Stimulated activated CD8-positive, alpha-beta memory T cell treated with anti-CD3 and anti-CD28 coated beads, Interleukin-4, amount 100 ng/mL, for 48 hours (primary cell): Measurements from ENCODE around the gene FIGLA.
"Not testable (repeated sequence)": the region's sequence is repeated elsewhere in the genome, so short reads cannot be mapped to it uniquely, and the experiment has no call there.

ENCODE experiments used
- DNase-seq: peaks from one replicate; pipeline ENCODE4 v3.0.0-alpha.2; 2020

The FIGLA gene

GRCh38 chr2:70807102-70807827 lies 16.8 kb upstream of the FIGLA start:
- no peak for DNase-seq

- DNase-seq: no peak
Measured at GRCh38 chr2:70806620-70807019, 16.2 kb upstream of the FIGLA start.

GRCh38 chr2:70806013-70806412 lies 15.6 kb upstream of the FIGLA start:
- DNase-seq: no peak

GRCh38 chr2:70801607-70802263 lies 11.3 kb upstream of the FIGLA start:
- no peak for DNase-seq

- DNase-seq: no peak
Measured at GRCh38 chr2:70799706-70800105, 9.3 kb upstream of the FIGLA start.

- not testable (repeated sequence) for DNase-seq
Measured at GRCh38 chr2:70797996-70798395, 7.6 kb upstream of the FIGLA start.

GRCh38 chr2:70797506-70797905 lies 7.1 kb upstream of the FIGLA start:
- DNase-seq: no peak

- no peak for DNase-seq
Measured at GRCh38 chr2:70796262-70796661, 5.8 kb upstream of the FIGLA start.

GRCh38 chr2:70795164-70795995 lies 4.9 kb upstream of the FIGLA start:
- DNase-seq: no peak

GRCh38 chr2:70793450-70793849 lies 3.0 kb upstream of the FIGLA start:
- DNase-seq: no peak

- DNase-seq: peak; percentile 83
Measured at GRCh38 chr2:70789304-70790135, 923 bp downstream of the FIGLA start.

GRCh38 chr2:70785137-70785911 lies 5.1 kb downstream of the FIGLA start:
- DNase-seq: peak; percentile 52

GRCh38 chr2:70784320-70784719 lies 6.1 kb downstream of the FIGLA start:
- no peak for DNase-seq

- DNase-seq: no peak
Measured at GRCh38 chr2:70779911-70780545, 10.4 kb downstream of the FIGLA start.

- no peak for DNase-seq
Measured at GRCh38 chr2:70779491-70779890, 11.0 kb downstream of the FIGLA start.

- DNase-seq: no peak
Measured at GRCh38 chr2:70778676-70779075, 11.8 kb downstream of the FIGLA start.

- no peak for DNase-seq
Measured at GRCh38 chr2:70777450-70777849, 13.0 kb downstream of the FIGLA start.

- DNase-seq: no peak
Measured at GRCh38 chr2:70776266-70776665, 14.2 kb downstream of the FIGLA start.

GRCh38 chr2:70775141-70775540 lies 15.3 kb downstream of the FIGLA start:
- no peak for DNase-seq

- DNase-seq: no peak
Measured at GRCh38 chr2:70772486-70773155, 17.8 kb downstream of the FIGLA start.

- DNase-seq: no peak
Measured at GRCh38 chr2:70771446-70771845, 19.0 kb downstream of the FIGLA start.
